ENCODE results near the gene TRIM22. TPM values are rescaled to one million over a fixed set of nuclear protein-coding genes. Genes with fewer than 3 reads are reported as not detected.
A peak's percentile ranks its signal among the peaks of the same experiment; 100 is the strongest.

Gene TRIM22
- total and polyA plus RNA-seq, 2 donors (not counting 1 experiment from before 2014, with no cell fraction given) = 108 to 112 TPM

- no peaks in the 10 kb centered on the region for H3K27me3 ChIP-seq (ENCODE audit: control insufficient read depth, insufficient read depth, low read length)
- TF ChIP-seq EZH2 (IDR thresholded peaks at IDR 0.05; ENCODE audit: low read length, missing control alignments) (no peak), CTCF (conservative IDR thresholded peaks at IDR 0.05 in 1 of 2, IDR thresholded peaks at IDR 0.05 in 1 of 2; ENCODE audit: low read depth in 1 of 2, low read length in 2 of 2) (no peak)
- no peak overlapping the region for H3K9ac ChIP-seq (ENCODE audit: insufficient read depth, low read length)
- H3K27ac ChIP-seq (ENCODE audit: insufficient read depth, low read length) = no peak overlapping the region
- H2AFZ ChIP-seq (ENCODE audit: low read length) = no peak overlapping the region
- no peaks in the 10 kb centered on the region for H4K20me1 ChIP-seq (ENCODE audit: control insufficient read depth, extremely low read depth, insufficient read depth, low read length)
- H3K4me1 ChIP-seq (ENCODE audit: control insufficient read depth, extremely low read depth, insufficient read depth, low read length) = no peaks in the 10 kb centered on the region
- H3K79me2 ChIP-seq (ENCODE audit: control insufficient read depth, insufficient read depth, low read length) = no peaks in the 10 kb centered on the region
- DNase-seq (ENCODE audit: low read depth in 2 of 2) = no peak
- no peaks in the 10 kb centered on the region for H3K36me3 ChIP-seq (ENCODE audit: control insufficient read depth, insufficient read depth, low read length)
- no peak overlapping the region for H3K4me2 ChIP-seq (ENCODE audit: extremely low read depth, insufficient read depth, low read length)
- no peaks in the 10 kb centered on the region for H3K9me3 ChIP-seq (ENCODE audit: control insufficient read depth, insufficient read depth, low read depth, low read length)
- no peak overlapping the region for H3K4me3 ChIP-seq (replicated peaks in 1 of 4; ENCODE audit: control extremely low read depth in 1 of 4, insufficient read depth in 1 of 4, low read depth in 3 of 4, low read length in 4 of 4)
Observed at GRCh38 chr11:5727691-5728090, 38.1 kb downstream of the TRIM22 start.

GRCh38 chr11:5736396-5736795 lies 46.8 kb downstream of the TRIM22 start, which contains the start of gene OR56B1:
TSS of gene OR56B1 (plus strand) at chr11:5736448. CDS start at chr11:5736517, 69 bp downstream.
- Histone ChIP-seq H2AFZ (ENCODE audit: low read length) (no peak within 1 kb of the TSS), H3K9me3 (ENCODE audit: control insufficient read depth, insufficient read depth, low read depth, low read length) (no peaks in the 10 kb centered on the region), H4K20me1 (ENCODE audit: control insufficient read depth, extremely low read depth, insufficient read depth, low read length) (no peaks in the 10 kb centered on the region), H3K79me2 (ENCODE audit: control insufficient read depth, insufficient read depth, low read length) (no peaks in the 10 kb centered on the region), H3K36me3 (ENCODE audit: control insufficient read depth, insufficient read depth, low read length) (no peaks in the 10 kb centered on the region), H3K27ac (ENCODE audit: insufficient read depth, low read length) (no peak within 1 kb of the TSS), H3K27me3 (ENCODE audit: control insufficient read depth, insufficient read depth, low read length) (no peaks in the 10 kb centered on the region), H3K4me3 (replicated peaks in 1 of 4; ENCODE audit: control extremely low read depth in 1 of 4, insufficient read depth in 1 of 4, low read depth in 3 of 4, low read length in 4 of 4) (no peak within 1 kb of the TSS), H3K4me1 (ENCODE audit: control insufficient read depth, extremely low read depth, insufficient read depth, low read length) (no peaks in the 10 kb centered on the region), H3K9ac (ENCODE audit: insufficient read depth, low read length) (no peak within 1 kb of the TSS), H3K4me2 (ENCODE audit: extremely low read depth, insufficient read depth, low read length) (no peak within 1 kb of the TSS)
- DNase-seq (ENCODE audit: low read depth in 2 of 2) = peak in 1 of 2 donors; percentile 9
- TF ChIP-seq CTCF (conservative IDR thresholded peaks at IDR 0.05 in 1 of 2, IDR thresholded peaks at IDR 0.05 in 1 of 2; ENCODE audit: low read depth in 1 of 2, low read length in 2 of 2) = no peak
- TF ChIP-seq EZH2 (IDR thresholded peaks at IDR 0.05; ENCODE audit: low read length, missing control alignments) = no peak

GRCh38 chr11:5737091-5737490 lies 47.5 kb downstream of the TRIM22 start:
- Histone ChIP-seq H3K4me1 (ENCODE audit: control insufficient read depth, extremely low read depth, insufficient read depth, low read length) (no peaks in the 10 kb centered on the region), H3K79me2 (ENCODE audit: control insufficient read depth, insufficient read depth, low read length) (no peaks in the 10 kb centered on the region), H3K36me3 (ENCODE audit: control insufficient read depth, insufficient read depth, low read length) (no peaks in the 10 kb centered on the region), H2AFZ (ENCODE audit: low read length) (no peak overlapping the region), H3K9ac (ENCODE audit: insufficient read depth, low read length) (no peak overlapping the region), H3K27me3 (ENCODE audit: control insufficient read depth, insufficient read depth, low read length) (no peaks in the 10 kb centered on the region), H3K27ac (ENCODE audit: insufficient read depth, low read length) (no peak overlapping the region), H4K20me1 (ENCODE audit: control insufficient read depth, extremely low read depth, insufficient read depth, low read length) (no peaks in the 10 kb centered on the region), H3K9me3 (ENCODE audit: control insufficient read depth, insufficient read depth, low read depth, low read length) (no peaks in the 10 kb centered on the region), H3K4me2 (ENCODE audit: extremely low read depth, insufficient read depth, low read length) (no peak overlapping the region), H3K4me3 (replicated peaks in 1 of 4; ENCODE audit: control extremely low read depth in 1 of 4, insufficient read depth in 1 of 4, low read depth in 3 of 4, low read length in 4 of 4) (no peak overlapping the region)
- TF ChIP-seq CTCF (conservative IDR thresholded peaks at IDR 0.05 in 1 of 2, IDR thresholded peaks at IDR 0.05 in 1 of 2; ENCODE audit: low read depth in 1 of 2, low read length in 2 of 2) (no peak), EZH2 (IDR thresholded peaks at IDR 0.05; ENCODE audit: low read length, missing control alignments) (no peak)
- peak; percentile 13 to 77 for DNase-seq (ENCODE audit: low read depth in 2 of 2)
